ENCODE data around the gene C8B.
A peak's percentile ranks its signal among the peaks of the same experiment; 100 is the strongest.

Gene C8B

DNA sequence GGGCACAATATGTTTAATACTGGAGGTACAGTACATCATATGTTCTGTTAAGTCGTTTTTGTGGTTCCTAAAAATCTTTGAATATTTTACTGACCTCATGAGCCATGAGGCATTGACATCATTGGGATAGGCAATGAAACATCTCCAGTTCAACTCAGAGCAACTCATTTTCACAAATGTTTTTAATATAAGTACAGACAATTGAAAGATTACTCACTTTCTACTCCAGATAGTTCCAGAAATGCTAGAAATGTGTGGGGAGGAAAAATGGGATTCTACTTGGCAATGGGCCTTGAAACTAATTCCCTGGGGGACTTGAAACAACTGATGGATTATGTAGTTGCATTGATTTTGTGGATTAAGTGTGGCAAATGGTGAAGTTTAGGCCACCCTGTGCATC lies 7.2 kb upstream of the C8B start:
- TF ChIP-seq, protein P1, sequence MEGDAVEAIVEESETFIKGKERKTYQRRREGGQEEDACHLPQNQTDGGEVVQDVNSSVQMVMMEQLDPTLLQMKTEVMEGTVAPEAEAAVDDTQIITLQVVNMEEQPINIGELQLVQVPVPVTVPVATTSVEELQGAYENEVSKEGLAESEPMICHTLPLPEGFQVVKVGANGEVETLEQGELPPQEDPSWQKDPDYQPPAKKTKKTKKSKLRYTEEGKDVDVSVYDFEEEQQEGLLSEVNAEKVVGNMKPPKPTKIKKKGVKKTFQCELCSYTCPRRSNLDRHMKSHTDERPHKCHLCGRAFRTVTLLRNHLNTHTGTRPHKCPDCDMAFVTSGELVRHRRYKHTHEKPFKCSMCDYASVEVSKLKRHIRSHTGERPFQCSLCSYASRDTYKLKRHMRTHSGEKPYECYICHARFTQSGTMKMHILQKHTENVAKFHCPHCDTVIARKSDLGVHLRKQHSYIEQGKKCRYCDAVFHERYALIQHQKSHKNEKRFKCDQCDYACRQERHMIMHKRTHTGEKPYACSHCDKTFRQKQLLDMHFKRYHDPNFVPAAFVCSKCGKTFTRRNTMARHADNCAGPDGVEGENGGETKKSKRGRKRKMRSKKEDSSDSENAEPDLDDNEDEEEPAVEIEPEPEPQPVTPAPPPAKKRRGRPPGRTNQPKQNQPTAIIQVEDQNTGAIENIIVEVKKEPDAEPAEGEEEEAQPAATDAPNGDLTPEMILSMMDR (IDR thresholded peaks at IDR 0.05; ENCODE audit: low read depth, low read length, missing control alignments): no peak
- Histone ChIP-seq H3K27me3 (replicated peaks) (no peaks in the 10 kb centered on the region), H3K27ac (no peak overlapping the region), H3K4me3 (ENCODE audit: low read depth, low read length) (no peak overlapping the region), H3K36me3 (replicated peaks) (no peaks in the 10 kb centered on the region)
- in situ Hi-C loops (cut with HindIII; ENCODE audit: low pct_ligation_motif_present, low sequenced_read_pairs): no loop called here
- DNase-seq: no peak

DNA sequence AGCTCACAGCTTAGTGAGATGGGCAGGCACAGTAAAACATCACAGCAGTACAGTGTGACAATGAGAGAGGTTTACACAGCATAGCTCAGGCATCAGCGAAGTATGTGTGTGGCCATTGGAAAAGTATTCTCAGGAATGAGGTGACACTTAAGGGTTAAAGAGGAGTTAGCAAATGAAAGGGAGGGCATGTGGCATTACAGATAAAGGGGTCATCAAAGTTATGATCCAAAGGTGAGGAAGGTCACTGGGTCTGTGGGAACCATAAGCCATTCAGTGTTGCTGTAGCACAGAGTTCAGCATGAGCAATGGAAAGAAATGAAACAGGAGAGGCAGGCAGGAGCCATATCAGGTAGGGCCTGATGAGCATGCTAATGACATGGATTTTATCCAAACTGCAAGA lies 4.5 kb upstream of the C8B start:
- DNase-seq: no peak
- Histone ChIP-seq H3K36me3 (replicated peaks) (no peaks in the 10 kb centered on the region), H3K27me3 (replicated peaks) (no peaks in the 10 kb centered on the region), H3K4me3 (ENCODE audit: low read depth, low read length) (no peak overlapping the region), H3K27ac (no peak overlapping the region)
- in situ Hi-C loops (cut with HindIII; ENCODE audit: low pct_ligation_motif_present, low sequenced_read_pairs): no loop called here
- TF ChIP-seq, protein P1 (IDR thresholded peaks at IDR 0.05; ENCODE audit: low read depth, low read length, missing control alignments): no peak

DNA sequence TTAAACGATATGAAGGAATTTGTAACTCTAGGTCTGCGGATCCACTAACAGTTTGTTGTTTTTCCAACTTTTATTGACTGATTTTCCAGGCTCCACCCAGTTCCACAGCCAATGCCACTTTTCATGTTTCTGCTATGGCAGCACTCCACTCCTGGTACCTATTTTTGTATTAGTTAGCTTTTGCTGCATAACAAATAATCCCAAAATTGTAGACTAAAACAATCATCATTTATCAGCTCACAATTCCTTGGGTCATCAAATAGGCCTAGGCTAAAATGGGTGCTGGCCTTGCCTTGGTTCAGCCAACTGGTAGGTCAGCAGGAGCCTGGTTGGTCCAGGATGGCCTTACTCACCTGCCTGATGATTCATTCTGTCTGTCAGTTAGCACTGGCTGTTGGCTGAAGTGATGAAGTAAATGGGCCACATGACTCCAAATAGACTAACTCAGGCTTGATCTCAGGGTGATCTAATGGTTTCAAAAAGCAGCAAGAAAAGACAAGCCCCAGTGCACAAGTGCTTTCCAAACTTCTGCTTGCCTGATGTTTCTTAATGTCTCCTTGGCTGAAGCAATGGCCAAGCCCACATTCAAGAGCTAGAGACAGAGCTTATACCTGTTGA lies 3.2 kb upstream of the C8B start:
- H3K27ac ChIP-seq: no peak overlapping the region
- H3K36me3 ChIP-seq (replicated peaks): no peaks in the 10 kb centered on the region
- DNase-seq: no peak
- no peak overlapping the region for H3K4me3 ChIP-seq (ENCODE audit: low read depth, low read length)
- no peaks in the 10 kb centered on the region for H3K27me3 ChIP-seq (replicated peaks)
- in situ Hi-C loops (cut with HindIII; ENCODE audit: low pct_ligation_motif_present, low sequenced_read_pairs): no loop called here
- TF ChIP-seq, protein P1 (IDR thresholded peaks at IDR 0.05; ENCODE audit: low read depth, low read length, missing control alignments): no peak

DNA sequence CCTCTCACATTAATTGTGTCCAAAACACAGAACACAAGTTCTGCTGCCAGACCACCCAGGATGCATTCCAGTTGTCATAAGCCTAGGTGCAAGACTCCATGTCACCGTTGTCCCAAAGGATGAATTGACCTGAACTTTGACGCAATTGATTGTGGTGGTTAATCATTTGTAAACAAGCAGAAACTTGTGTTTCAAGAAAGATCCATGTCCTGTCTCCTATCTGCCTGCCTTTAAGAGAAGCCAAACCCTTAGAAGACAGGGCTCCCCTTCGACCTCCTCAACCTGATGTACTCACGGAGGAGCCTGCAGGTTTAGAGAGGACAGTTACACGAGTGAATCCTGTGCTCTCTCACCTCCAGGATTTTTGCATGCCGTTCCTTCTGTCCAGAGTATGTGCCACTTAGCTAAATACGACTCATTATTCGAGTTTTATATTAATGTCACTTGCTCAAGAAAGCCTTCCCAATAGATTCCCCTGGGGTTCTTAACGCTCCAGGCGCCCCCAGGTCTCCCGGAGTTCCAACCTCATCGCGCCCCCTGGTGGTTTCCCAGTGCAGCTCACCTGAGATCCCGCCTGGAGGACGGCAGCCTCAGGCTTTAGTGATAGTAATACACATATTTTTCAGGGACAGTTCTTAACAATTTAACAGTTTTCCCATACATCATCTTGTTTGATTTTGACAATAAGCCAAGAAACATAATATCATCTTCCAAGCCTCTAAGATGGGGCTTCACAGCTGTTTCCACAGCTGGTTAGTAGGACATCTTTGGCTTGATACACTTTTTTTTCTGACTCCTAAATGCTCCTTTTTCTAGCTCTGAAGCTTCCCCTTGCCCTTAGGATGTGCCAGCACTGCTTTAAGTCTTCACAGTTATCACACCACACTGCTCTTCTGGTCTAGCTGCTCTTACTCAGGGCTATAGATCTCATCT lies 2.4 kb upstream of the C8B start:
- DNase-seq: no peak
- TF ChIP-seq, protein P1 (IDR thresholded peaks at IDR 0.05; ENCODE audit: low read depth, low read length, missing control alignments): peak; percentile 74
- Histone ChIP-seq H3K36me3 (replicated peaks) (no peaks in the 10 kb centered on the region), H3K27me3 (replicated peaks) (no peaks in the 10 kb centered on the region), H3K4me3 (ENCODE audit: low read depth, low read length) (no peak overlapping the region), H3K27ac (no peak overlapping the region)
- in situ Hi-C loops (cut with HindIII; ENCODE audit: low pct_ligation_motif_present, low sequenced_read_pairs): no loop called here

DNA sequence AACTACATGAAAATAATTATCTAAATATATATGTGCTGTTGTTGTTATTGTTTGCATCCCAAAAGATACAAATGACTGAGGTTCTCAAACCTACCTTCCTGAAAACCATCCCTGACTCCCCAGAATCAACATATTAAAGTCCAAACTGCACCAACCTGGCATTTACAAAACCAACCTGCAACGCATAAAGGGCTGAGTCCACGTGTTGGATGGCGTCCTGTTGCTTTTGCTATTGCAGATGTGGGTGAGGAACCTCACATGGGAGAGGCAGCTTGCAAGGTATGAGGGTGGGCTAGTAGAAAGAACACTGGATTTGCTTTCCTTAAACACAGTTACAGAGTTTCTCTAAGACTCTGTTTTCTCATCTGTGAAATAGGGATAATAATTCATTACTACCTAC lies 1.5 kb upstream of the C8B start:
- Histone ChIP-seq H3K36me3 (replicated peaks) (no peaks in the 10 kb centered on the region), H3K4me3 (ENCODE audit: low read depth, low read length) (no peak overlapping the region), H3K27me3 (replicated peaks) (no peaks in the 10 kb centered on the region), H3K27ac (no peak overlapping the region)
- in situ Hi-C loops (cut with HindIII; ENCODE audit: low pct_ligation_motif_present, low sequenced_read_pairs): no loop called here
- no peak for DNase-seq
- TF ChIP-seq, protein P1 (IDR thresholded peaks at IDR 0.05; ENCODE audit: low read depth, low read length, missing control alignments): no peak

All from brain microvascular endothelial cell (primary cell).